Cardiac muscle cell (in vitro differentiated cells and primary cell): ENCODE data around the gene UQCC2. TPM values are rescaled to one million over a fixed set of nuclear protein-coding genes. Genes with fewer than 3 reads are reported as not detected.

Experiments
- DNase-seq, 2 donors: peaks; one replicate each; pipeline versions ENCODE4 v3.0.0 to v3.0.0-alpha.2; 2010 to 2017; ENCODE audit warnings: low read depth in 1 of 2, low spot score in 1 of 2
- H3K27ac ChIP-seq: fragments of 200-600 bp; sonication (generic); 2 replicates; pipeline ENCODE4 v1.5.1; 2016
- H3K27me3 ChIP-seq: fragments of 200-600 bp; sonication (generic); 2 replicates; pipeline ENCODE4 v1.6.0; 2016; ENCODE audit warnings: control low read depth
- H3K36me3 ChIP-seq: fragments of 200-600 bp; sonication (generic); 2 replicates; pipeline ENCODE4 v1.5.1; 2016; ENCODE audit warnings: control low read depth
- H3K4me1 ChIP-seq: fragments of 200-600 bp; sonication (generic); 2 replicates; pipeline ENCODE4 v1.8.1; 2017; ENCODE audit warnings: low read depth, mild to moderate bottlenecking, mixed run types
- H3K4me3 ChIP-seq: fragments of 200-600 bp; sonication (generic); 2 replicates; pipeline ENCODE4 v1.5.1; 2016; ENCODE audit warnings: mild to moderate bottlenecking
- H3K9me3 ChIP-seq: fragments of 200-600 bp; sonication (generic); 2 replicates; pipeline ENCODE4 v1.5.1; 2017; ENCODE audit warnings: low read depth, mild to moderate bottlenecking, control low read depth
- CTCF ChIP-seq: IDR thresholded peaks from 2 replicates; pipeline ENCODE4 v1.5.1; 2012; ENCODE audit warnings: low read depth, mild to moderate bottlenecking, low read length
- polyA plus RNA-seq: library from polyadenylated mRNA; unstranded; fragments of >200 nt; fragmentation: Nextera tagmentation; extraction: Ambion mirVana; gene quantifications from 2 replicates; pipeline ENCODE4 v1.2.1, GENCODE V29; 2016
- total RNA-seq: library from RNA; depleted of rRNA; stranded (reverse); fragments of >200 nt; gene quantifications from 2 replicates; pipeline ENCODE4 v1.2.3, GENCODE V29; 2016

UQCC2 gene
- total and polyA plus RNA-seq, 2 experiments from 2014 or later: 40.1 to 232 TPM

GRCh38 chr6:33707771-33708170 lies 3.7 kb downstream of the UQCC2 start:
- H3K27ac ChIP-seq: no peak overlapping the region
- H3K27me3 ChIP-seq: no peaks in the 10 kb centered on the region
- no peak for TF ChIP-seq CTCF
- peaks cover 5% of the 10 kb centered on the region for H3K4me1 ChIP-seq
- DNase-seq: no peak
- no peaks in the 10 kb centered on the region for H3K36me3 ChIP-seq
- H3K9me3 ChIP-seq: no peaks in the 10 kb centered on the region
- H3K4me3 ChIP-seq: no peak overlapping the region

DNA sequence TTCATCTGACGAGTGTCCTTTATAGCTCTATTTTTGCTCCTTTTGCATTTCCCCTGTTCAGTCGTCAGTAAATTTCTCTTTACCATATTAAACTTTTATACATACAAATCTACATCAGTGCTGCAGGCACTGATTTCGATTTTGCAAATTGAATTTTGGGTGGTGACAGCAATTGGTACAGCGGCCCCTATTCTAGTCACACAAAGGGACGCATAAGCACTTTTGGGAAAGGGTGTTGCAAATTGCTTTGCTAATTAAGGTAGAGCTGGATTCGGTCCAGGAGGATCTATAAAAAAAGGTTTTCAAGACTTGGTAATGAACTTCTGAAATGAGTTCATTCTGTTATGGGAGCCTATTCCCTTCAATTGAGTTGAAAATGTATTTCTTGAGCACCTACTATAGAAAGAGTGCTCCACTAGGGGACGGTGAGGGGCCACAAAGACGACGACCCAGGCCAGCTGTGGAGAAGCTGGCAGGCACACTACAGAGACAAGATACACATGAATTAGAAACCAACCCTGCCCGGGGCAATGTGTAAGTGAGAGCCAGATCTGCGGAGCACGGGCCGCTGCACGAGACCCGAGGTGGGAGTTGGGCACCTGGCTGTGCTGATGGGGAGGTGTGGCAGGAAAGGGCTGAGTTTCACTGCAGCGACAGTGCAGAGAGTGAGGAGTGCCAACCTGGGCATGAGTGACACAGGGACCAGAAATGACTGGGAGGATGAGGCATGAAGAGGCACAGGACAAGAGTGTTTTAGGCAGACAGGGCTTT lies 5.4 kb downstream of the UQCC2 start:
- Histone ChIP-seq H3K36me3 (no peaks in the 10 kb centered on the region), H3K4me3 (no peak overlapping the region), H3K9me3 (no peaks in the 10 kb centered on the region), H3K4me1 (peaks cover 5% of the 10 kb centered on the region), H3K27me3 (no peaks in the 10 kb centered on the region), H3K27ac (peak overlapping the region; percentile 19)
- no peak for DNase-seq
- no peak for TF ChIP-seq CTCF

DNA sequence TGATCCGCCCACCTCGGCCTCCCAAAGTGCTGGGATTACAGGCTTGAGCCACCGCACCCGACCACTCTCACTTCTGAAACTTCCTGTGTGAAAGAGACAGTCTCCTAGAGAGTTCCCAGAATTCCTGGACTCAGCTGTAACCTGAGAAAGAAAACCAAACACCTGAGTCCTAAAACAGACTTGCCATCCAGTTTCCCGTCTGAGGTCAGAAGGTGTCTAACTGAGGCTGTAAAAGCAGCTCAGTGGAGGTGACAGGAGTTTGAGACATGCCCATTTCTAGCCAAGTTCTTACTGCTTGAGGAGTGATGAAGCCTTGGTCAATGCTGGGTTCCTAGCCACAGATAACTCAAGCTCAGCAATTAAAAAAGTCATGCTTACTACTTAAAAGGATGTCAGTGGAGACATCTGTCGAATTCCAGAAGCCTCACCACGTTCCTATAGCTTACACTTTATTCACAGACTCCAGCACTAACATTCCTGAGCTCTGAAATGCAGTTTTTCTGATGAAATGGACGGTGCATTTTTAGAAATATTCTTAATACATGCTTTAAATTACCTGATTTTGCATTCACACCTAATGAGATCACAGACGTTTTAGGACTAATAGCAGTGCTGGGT lies 6.1 kb downstream of the UQCC2 start:
- no peak for DNase-seq
- no peak for TF ChIP-seq CTCF
- H3K9me3 ChIP-seq: no peaks in the 10 kb centered on the region
- no peaks in the 10 kb centered on the region for H3K36me3 ChIP-seq
- no peak overlapping the region for H3K4me3 ChIP-seq
- no peaks in the 10 kb centered on the region for H3K27me3 ChIP-seq
- peaks cover 5% of the 10 kb centered on the region for H3K4me1 ChIP-seq
- H3K27ac ChIP-seq: peak overlapping the region; percentile 19

GRCh38 chr6:33704215-33705066 lies 7.1 kb downstream of the UQCC2 start:
- H3K27me3 ChIP-seq: no peaks in the 10 kb centered on the region
- H3K27ac ChIP-seq: no peak overlapping the region
- DNase-seq: no peak
- peaks cover 5% of the 10 kb centered on the region for H3K4me1 ChIP-seq
- no peaks in the 10 kb centered on the region for H3K9me3 ChIP-seq
- no peaks in the 10 kb centered on the region for H3K36me3 ChIP-seq
- TF ChIP-seq CTCF: no peak
- H3K4me3 ChIP-seq: no peak overlapping the region

DNA sequence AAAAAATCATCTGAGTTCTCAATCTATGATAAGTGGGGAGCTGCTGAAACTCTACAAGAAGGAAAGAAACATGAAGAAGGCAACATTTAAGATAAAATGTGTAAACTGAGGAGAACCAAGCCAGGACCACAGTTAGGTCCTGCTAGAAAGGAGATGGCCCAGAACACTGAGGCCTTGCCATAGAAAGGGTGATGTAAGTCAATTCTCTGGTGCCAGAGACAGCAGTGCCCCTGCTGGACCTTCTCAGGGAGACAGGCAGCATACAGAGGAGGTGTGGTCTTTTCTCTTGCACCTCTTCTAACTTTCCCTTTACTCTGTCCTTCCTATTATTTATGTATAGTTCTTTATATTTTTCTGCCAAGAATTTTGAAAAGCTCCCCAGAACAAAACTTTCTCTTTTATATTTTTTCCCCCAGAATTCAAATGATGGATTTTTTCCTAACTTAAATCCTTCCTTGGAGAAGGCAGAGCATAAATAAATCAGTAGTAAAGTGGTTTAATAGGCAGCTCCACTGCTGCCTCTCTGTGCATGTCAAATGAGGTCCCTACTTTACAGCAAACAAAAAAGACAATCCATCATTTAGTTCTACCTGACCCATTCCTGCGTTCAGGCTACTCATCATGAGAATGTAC lies 9.0 kb downstream of the UQCC2 start:
- TF ChIP-seq CTCF: peak; percentile 65
- Histone ChIP-seq H3K4me1 (peaks cover 5% of the 10 kb centered on the region), H3K27ac (no peak overlapping the region), H3K4me3 (no peak overlapping the region), H3K27me3 (no peaks in the 10 kb centered on the region), H3K9me3 (no peaks in the 10 kb centered on the region), H3K36me3 (no peaks in the 10 kb centered on the region)
- peak; percentile 56 to 69 for DNase-seq
